ENCODE data around the gene PFKFB2.
"Not testable (repeated sequence)": the region's sequence is repeated elsewhere in the genome, so short reads cannot be mapped to it uniquely, and the experiment has no call there.

PFKFB2 gene

GRCh38 chr1:207041397-207041796 lies 11.7 kb upstream of the PFKFB2 start:
- not testable (repeated sequence) for DNase-seq

- DNase-seq, result no peak
Observed at GRCh38 chr1:207045453-207045852, 7.6 kb upstream of the PFKFB2 start.

DNA sequence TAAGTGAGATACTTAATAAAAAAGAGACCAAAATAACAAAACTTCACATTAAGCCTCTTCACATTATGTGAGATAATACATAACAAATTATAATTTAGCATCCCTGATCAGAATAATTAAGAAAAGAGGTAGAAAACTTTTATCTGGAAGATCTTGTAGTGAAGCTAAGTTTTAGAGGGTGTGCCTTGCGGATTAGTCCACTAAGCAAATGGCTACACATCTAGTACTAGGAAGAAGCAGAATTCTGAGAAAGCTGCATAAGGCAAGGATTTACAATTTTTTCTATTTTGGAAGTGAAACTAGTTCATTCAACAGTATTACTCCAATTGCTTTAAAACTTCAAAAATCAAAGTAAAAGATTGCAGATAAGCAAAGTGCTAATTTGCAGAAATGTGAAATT lies 5.6 kb upstream of the PFKFB2 start:
- DNase-seq, result peak; percentile 10

DNA sequence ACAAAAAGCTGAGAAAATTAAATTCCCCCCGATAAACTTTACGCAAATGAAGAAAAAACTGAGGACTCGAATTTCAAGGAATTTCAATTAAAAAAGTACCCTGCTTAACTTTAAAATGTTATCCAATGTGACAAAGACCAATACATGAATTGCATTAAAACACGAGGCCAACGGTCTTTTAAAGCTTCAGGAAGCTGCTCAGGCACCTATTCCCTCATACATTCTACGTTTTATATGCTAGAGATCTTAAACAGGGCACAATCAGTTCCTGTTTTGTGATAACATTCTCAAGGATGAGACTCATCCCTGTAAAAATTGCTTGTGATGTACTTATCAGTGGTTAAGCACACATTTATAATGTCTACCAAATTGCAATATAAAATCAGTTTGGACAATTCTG lies 5.0 kb upstream of the PFKFB2 start:
- no peak for DNase-seq

- DNase-seq, result no peak
Observed at GRCh38 chr1:207049054-207049453, 4.0 kb upstream of the PFKFB2 start.

GRCh38 chr1:207049514-207049913 lies 3.6 kb upstream of the PFKFB2 start:
- DNase-seq, result no peak

DNA sequence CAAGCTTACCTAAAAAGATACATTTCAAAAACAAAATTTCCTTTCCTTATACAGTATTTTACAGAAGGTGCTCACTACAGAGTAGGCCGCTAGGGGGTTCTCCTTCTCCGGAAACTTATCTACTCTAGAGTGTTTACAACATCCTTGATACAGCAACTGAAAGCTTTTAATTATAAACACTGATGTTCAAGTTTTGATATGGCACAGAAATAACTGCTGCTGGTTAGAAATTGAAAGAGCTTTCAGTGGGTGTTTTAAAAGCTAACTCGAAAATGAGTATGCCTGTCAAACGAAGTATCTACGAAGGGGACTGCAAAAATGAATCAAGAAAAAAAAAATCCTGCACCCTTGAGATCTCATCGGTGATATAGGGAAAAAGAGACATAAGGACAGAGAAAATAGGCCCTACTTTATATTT lies 3.1 kb upstream of the PFKFB2 start:
- DNase-seq, result peak; percentile 67

GRCh38 chr1:207050480-207051190 lies 2.4 kb upstream of the PFKFB2 start:
- peak; percentile 83 for DNase-seq

DNA sequence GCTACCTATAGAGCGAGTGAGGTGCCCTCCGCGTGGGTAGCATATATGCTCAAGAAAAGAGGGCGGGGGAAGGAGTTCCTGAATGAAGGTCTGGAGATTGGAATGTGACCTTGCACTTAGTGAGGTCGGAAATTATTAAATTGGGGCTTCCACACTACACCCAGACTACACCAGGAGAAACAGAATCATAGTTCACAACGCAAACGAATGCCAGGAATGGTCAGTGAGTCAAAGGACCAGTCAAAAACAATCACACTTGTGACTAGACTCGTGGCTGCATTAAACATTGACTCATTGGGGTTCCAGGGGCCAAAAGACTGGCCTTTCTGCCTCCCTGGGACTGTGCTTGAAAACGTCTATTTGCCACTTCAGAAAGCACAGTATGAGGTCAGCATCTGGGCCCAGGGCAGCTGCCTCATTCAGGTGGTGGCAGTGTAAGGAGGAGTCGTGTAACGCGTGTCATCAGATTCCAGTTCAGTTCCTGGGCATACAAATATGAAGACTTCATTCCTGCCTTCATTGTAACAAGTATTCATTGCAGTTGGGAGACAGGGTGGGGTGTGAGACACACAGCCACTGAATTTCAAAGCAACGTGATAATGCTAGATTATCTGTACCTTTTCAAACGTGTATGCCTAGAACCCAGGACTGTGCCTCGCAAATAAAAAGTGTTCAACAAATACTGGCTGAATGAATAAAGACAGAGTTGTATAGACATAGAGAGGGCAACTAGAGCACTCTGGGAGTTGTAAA lies 1.7 kb upstream of the PFKFB2 start, which contains the start of gene YOD1:
Gene YOD1 (minus strand): TSS at position 18 of the 753 bp plus-strand sequence. CDS start 178 bp downstream, outside the sequence.
- DNase-seq, result no peak

DNA sequence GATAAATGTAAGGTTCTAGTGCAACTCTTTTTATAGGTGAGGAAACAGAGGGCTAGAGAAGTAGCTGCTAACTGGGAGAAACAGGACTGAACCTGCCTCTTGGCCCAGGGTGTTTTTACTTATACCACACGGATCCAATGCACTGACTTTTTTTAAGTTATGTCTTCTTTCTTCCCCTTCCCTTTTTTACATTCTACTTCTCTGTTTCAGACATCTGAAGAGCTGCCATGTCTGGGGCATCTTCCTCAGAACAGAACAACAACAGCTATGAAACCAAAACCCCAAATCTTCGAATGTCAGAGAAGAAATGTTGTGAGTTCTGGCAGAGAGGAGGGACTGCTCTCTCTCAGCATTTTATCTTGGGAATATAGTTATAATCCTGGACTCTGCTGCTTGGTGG lies 1.4 kb downstream of the PFKFB2 start:
- DNase-seq, result peak; percentile 79

DNA sequence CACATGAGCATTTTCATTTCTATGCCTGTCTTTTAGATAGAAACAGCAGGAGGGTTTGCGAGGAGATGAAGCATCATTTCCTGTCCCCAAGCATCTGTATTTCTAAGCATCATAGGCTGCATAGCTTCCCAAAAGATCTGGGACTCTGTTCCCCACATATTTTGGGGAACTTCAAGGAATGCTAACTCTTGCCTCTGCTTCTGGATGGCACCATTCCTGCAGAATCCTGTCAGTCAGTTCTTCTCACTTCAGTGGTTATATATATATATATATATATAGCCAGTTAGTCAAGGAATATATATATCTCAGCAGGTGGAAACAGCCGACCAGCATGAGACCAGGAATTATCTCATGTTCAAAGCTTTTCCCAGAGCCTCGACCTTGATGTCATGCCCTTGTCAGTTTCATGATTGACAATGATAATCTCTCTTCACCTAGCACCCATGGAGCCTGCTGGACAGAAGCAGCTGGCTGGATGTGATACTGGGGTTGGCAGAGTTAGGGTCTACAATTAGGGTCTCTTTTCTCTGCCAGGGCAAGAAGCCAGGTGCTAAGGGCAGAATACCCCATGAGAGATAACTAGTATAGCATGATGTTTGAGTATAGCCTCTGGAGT lies 2.4 kb downstream of the PFKFB2 start:
- no peak for DNase-seq

GRCh38 chr1:207056673-207057072 lies 3.6 kb downstream of the PFKFB2 start:
- no peak for DNase-seq

DNA sequence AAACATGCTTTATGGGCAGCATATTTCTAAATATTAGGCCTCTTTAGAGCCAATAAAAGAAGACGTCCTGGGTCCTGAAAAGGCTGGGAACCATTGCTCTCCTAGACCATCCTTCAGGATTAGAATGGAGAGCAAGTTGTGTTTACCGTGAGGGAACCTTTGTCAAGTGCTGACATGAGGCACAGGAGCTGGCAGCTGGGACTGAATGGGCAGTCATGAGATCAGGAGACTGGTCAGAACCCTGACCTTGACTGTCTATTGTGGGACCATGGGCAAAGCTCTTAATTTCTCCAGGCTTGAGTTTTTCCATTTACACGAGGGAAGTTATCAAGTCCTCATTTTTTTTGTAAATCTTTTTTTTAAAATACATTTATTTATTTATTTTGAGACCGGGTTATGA lies 5.2 kb downstream of the PFKFB2 start:
- DNase-seq, result no peak

- no peak for DNase-seq
Observed at GRCh38 chr1:207058878-207059867, 6.1 kb downstream of the PFKFB2 start.

DNA sequence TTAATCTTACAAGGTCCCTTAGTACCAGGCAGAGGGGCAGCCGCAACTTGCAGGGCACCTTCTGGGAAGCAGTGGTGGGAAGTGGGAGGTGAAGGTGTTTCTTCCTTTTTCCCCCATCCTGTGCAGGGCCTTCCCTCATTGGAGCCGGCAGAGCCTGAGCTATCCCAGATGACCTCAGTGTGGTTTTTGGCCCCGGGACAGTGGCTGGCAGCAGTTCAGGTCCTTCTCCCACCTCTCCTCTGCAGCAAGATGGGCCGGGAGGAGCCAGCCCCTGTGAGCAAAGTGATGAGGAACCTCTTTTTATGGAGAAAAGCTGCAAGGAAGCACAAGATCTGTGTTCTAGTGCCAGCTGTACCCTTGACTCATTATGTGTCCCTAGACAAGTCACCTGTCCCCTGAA lies 6.8 kb downstream of the PFKFB2 start:
- DNase-seq, result no peak

DNA sequence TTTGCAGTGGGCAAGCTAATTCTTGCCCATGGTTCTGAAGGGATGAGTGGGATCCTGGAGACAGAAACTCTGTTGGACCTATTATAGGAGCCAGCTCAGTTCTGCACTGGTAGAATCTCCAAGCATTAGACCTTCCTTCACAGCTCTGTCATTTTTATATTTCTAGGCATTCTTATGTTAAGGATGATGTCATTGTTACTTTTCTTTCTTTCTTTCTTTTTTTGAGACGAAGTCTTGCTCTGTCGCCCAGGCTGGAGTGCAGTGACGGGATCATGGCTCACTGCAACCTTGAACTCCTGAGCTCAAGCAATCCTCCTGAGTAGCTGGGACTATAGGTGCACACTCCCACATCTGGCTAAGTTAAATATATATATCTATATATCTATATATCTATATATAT lies 7.5 kb downstream of the PFKFB2 start:
- DNase-seq, result no peak

DNA sequence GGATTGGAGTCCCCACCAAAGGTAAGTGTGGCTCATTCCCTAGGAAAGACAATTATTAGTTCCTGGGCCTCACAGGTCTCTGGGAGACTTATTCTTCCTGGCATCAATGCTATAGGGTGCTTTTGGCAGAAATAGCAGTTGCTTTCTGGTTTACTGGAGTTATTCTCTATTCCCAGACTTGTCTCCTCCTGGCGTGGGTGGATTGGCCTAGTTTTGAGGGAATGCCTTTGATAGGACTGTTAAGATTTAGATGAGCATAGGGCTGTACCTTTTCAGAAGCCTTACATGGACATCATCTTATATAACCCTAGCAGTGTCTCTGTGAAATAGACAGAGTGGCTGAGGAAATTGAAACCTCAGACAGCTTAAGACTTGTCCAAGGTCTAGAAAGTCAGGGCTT lies 9.0 kb downstream of the PFKFB2 start:
- DNase-seq, result no peak

DNA sequence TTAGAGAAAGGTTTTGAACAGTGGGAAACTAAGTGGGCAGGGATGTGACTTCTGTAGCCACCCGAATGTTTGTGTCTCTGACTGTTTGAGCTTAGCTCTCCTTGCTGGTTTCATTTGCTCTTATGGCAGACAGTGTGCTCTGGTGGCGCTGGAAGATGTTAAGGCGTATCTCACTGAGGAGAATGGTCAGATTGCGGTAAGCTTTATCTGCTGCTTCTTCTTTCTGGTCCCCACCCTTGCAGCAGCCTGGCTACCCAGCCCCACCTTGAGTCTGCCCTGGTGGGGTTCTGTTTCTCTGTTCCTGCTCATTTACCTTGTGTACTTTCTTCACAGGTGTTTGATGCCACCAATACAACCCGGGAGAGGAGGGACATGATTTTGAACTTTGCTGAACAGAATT lies 9.9 kb downstream of the PFKFB2 start:
- no peak for DNase-seq

GRCh38 chr1:207064561-207064960 lies 11.5 kb downstream of the PFKFB2 start:
- no peak for DNase-seq

DNA sequence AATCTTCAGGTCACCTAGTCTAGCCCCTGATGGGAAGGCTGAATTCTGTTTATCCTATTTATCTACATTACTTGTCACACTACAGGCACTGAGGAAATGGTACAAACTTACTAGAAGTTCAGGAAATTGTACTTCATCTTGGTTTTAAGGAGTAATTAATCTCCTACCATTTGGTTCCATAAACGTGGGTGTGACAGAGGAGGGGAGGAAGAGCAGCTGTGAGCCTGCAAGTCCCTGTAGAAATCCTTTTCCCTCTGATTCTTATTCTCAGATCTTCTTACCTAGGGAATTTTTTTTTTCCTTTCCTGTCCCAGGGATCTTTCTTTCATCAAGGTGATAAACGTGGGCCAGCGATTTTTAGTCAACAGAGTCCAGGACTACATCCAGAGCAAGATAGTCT lies 14.1 kb downstream of the PFKFB2 start:
- no peak for DNase-seq

GRCh38 chr1:207067665-207068064 lies 14.6 kb downstream of the PFKFB2 start:
- no peak for DNase-seq

- DNase-seq, result peak; percentile 94
Observed at GRCh38 chr1:207069061-207069460, 16.0 kb downstream of the PFKFB2 start.
